NCI-H1092 treated with DMSO at 0.1 percent for 48 hours (cell line): ENCODE data around the gene NCS1.

Experiments
- DNase-seq: peaks from one replicate; lab custom pipeline; 2025; lab: John Stamatoyannopoulos, UW

The NCS1 gene

GRCh38 chr9:130177898-130178805, 5.9 kb downstream of the NCS1 start:
- no peak for DNase-seq

GRCh38 chr9:130179331-130179907, 7.2 kb downstream of the NCS1 start:
- no peak for DNase-seq

GRCh38 chr9:130180516-130180915, 8.3 kb downstream of the NCS1 start:
- no peak for DNase-seq

GRCh38 chr9:130181678-130182380, 9.6 kb downstream of the NCS1 start:
- no peak for DNase-seq

GRCh38 chr9:130182381-130182909, 10.2 kb downstream of the NCS1 start:
- no peak for DNase-seq

GRCh38 chr9:130183133-130183762, 11.0 kb downstream of the NCS1 start:
- no peak for DNase-seq

GRCh38 chr9:130185017-130185416, 12.8 kb downstream of the NCS1 start:
- no peak for DNase-seq

GRCh38 chr9:130185490-130186031, 13.4 kb downstream of the NCS1 start:
- DNase-seq: no peak

GRCh38 chr9:130186051-130186450, 13.8 kb downstream of the NCS1 start:
- DNase-seq: no peak

GRCh38 chr9:130186839-130187522, 14.8 kb downstream of the NCS1 start:
- no peak for DNase-seq

- DNase-seq: no peak
Observed at GRCh38 chr9:130187523-130187846, 15.3 kb downstream of the NCS1 start.

- DNase-seq: no peak
Observed at GRCh38 chr9:130188860-130189481, 16.8 kb downstream of the NCS1 start.

GRCh38 chr9:130189840-130190239, 17.6 kb downstream of the NCS1 start:
- no peak for DNase-seq

GRCh38 chr9:130191068-130191748, 19.0 kb downstream of the NCS1 start:
- no peak for DNase-seq

- DNase-seq: no peak
Observed at GRCh38 chr9:130191749-130192120, 19.5 kb downstream of the NCS1 start.

- no peak for DNase-seq
Observed at GRCh38 chr9:130192382-130192999, 20.3 kb downstream of the NCS1 start.

GRCh38 chr9:130193103-130193502, 20.9 kb downstream of the NCS1 start:
- DNase-seq: no peak

GRCh38 chr9:130193531-130194377, 21.6 kb downstream of the NCS1 start:
- peak; percentile 82 for DNase-seq

- peak; percentile 35 for DNase-seq
Observed at GRCh38 chr9:130194378-130194932, 22.3 kb downstream of the NCS1 start.
